ENCODE results near the gene TUFT1.
A peak's percentile ranks its signal among the peaks of the same experiment; 100 is the strongest.
"Not testable (repeated sequence)": the region's sequence is repeated elsewhere in the genome, so short reads cannot be mapped to it uniquely, and the experiment has no call there.

TUFT1 gene

DNA sequence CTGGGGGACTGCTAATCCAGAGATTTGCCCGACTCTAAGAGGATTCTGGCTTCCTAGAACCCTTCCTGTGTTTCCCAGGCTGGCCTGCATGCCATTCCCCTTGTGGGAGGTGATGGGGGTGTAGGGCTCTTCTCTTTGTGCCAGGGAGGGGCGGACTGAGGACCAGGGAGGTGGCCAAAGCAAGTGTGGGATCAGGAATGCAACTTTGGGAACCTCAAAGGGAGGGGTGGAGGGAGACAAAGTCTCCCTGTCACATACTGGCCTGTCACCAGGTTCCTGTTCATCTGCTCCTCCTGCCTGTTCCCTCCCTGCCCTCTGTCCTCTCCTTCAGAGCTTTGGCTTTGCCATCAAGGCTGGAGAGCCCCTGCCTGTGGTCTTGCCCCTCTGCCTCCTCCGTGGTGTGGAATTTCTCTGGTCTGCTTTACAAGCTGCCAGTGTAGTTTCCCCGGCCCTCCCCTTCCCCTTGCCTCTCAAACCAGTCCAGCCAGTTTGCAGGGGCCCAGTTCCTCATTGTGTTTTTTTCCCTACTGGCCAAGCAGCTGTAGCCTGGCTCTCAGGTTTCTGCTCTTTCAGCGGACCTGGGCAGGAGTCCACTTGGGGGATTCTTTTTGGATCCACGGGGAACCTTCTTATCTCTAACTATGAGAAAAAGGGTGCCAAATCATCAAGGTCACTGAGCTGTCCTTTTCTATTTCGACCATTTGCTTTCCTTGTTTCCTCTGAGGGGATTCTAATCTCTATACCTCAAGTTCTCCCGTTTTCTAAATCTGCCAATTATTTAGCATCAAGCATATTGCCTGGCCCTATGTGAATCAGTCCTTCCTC, 27.1 kb upstream of the TUFT1 start:
- DNase-seq (ENCODE audit: low read depth in 2 of 2) = no peak

GRCh38 chr1:151513626-151514121, 26.4 kb upstream of the TUFT1 start:
- peak in 1 of 2 donors; percentile 6 for DNase-seq (ENCODE audit: low read depth in 2 of 2)

DNA sequence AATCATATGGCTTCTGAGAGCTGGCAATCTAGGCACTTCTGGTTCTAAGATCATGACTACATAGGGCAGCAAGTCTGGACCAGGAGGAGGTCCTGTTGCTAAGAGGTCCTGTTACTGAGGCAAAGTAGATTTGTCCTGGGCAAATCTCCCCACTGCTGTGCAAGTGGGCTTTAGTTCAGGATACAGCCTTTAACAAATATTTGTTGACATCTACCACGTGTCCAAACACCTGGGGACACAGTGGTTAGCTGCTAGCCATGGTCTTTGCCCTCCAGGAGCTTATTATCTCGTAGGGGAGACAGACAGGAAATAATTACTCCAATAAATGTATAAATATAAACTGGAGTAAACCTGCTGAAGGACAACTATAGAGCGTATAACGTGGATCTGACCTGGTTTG, 25.7 kb upstream of the TUFT1 start:
- no peak for DNase-seq (ENCODE audit: low read depth in 2 of 2)

GRCh38 chr1:151515265-151515664, 24.8 kb upstream of the TUFT1 start:
- DNase-seq (ENCODE audit: low read depth in 2 of 2) = no peak

- DNase-seq (ENCODE audit: low read depth in 2 of 2) = no peak
Measured at GRCh38 chr1:151516031-151516511, 24.0 kb upstream of the TUFT1 start.

DNA sequence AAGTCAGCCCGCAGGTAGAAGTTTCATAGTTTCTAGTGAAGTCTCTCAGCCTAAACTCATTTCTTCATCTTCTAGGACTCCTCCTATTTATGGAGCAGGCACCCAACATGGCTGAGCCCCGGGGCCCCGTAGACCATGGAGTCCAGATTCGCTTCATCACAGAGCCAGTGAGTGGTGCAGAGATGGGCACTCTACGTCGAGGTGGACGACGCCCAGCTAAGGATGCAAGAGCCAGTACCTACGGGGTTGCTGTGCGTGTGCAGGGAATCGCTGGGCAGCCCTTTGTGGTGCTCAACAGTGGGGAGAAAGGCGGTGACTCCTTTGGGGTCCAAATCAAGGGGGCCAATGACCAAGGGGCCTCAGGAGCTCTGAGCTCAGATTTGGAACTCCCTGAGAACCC, 21.7 kb upstream of the TUFT1 start:
- no peak for DNase-seq (ENCODE audit: low read depth in 2 of 2)

- DNase-seq (ENCODE audit: low read depth in 2 of 2) = no peak
Measured at GRCh38 chr1:151518936-151519335, 21.2 kb upstream of the TUFT1 start.

- DNase-seq (ENCODE audit: low read depth in 2 of 2) = no peak
Measured at GRCh38 chr1:151519667-151520066, 20.4 kb upstream of the TUFT1 start.

DNA sequence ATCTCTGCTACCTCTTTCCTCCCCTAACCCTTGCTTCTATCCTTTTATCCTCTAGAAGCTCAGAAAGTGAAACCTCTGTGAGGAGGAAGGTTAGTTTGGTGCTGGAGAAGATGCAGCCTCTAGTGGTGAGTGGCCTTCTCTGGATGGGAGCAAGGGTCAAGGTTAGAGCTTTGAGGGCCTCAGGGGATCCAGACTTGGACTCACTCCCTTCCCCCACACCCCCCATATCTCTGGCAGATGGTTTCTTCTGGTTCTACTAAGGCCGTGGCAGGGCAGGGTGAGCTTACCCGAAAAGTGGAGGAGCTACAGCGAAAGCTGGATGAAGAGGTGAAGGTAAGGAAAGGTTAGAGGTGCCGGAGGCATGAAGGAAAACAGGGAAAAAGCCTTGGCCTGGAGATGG, 19.8 kb upstream of the TUFT1 start:
- no peak for DNase-seq (ENCODE audit: low read depth in 2 of 2)

GRCh38 chr1:151522427-151522826, 17.7 kb upstream of the TUFT1 start:
- DNase-seq (ENCODE audit: low read depth in 2 of 2) = not testable (repeated sequence)

GRCh38 chr1:151523326-151523725, 16.8 kb upstream of the TUFT1 start:
- DNase-seq (ENCODE audit: low read depth in 2 of 2) = no peak

DNA sequence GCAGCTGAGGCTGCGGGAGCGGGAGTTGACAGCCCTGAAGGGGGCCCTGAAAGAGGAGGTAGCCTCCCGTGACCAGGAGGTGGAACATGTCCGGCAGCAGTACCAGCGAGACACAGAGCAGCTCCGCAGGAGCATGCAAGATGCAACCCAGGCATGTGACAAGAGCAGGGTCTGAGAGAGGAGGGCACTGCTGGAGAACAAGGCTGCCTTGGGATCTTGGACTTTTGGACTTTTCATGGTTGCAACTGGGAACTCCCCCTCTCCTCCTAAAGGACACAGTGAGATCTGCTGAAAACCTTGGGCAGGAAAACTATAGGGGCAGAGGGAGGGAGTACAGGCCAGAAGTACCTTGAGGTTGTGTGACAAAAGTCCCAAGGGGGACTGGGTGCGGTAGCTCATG, 15.4 kb upstream of the TUFT1 start:
- no peak for DNase-seq (ENCODE audit: low read depth in 2 of 2)

GRCh38 chr1:151526735-151527525, 13.2 kb upstream of the TUFT1 start:
- DNase-seq (ENCODE audit: low read depth in 2 of 2) = no peak

DNA sequence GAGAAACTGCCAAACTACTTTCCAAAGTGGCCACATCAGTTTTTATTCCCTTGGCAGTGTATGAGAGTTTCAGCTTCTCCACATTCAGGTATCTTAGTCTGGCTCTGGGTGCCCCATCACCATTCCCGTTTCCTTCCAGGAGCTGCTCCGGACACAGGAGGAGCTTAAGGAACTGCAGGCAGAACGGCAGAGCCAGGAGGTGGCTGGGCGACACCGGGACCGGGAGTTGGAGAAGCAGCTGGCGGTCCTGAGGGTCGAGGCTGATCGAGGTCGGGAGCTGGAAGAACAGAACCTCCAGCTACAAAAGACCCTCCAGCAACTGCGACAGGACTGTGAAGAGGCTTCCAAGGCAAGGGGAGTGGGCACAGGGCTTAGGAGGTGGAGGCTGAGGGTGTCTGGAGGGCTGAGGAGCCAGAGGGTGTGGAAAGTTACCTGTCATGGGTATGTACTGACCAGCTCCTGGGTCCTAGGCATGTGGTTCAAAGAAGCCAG, 10.9 kb upstream of the TUFT1 start:
- no peak for DNase-seq (ENCODE audit: low read depth in 2 of 2)

- DNase-seq (ENCODE audit: low read depth in 2 of 2) = no peak
Measured at GRCh38 chr1:151529781-151530180, 10.3 kb upstream of the TUFT1 start.

- DNase-seq (ENCODE audit: low read depth in 2 of 2) = no peak
Measured at GRCh38 chr1:151530461-151530860, 9.6 kb upstream of the TUFT1 start.

DNA sequence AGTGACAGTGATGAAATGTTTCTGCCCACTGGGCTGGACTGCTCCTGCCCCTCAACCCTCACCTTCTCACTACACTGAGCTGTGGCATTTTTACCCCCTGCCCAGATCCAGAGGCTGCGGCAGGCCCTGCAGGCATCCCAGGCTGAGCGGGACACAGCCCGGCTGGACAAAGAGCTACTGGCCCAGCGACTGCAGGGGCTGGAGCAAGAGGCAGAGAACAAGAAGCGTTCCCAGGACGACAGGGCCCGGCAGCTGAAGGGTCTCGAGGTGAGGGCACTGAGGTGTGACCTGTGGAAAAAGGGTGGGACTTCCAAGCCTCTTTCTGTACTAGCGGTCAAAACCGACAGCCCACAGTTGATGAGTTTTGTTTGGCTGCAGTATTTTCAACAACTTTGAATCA, 6.2 kb upstream of the TUFT1 start:
- no peak for DNase-seq (ENCODE audit: low read depth in 2 of 2)

DNA sequence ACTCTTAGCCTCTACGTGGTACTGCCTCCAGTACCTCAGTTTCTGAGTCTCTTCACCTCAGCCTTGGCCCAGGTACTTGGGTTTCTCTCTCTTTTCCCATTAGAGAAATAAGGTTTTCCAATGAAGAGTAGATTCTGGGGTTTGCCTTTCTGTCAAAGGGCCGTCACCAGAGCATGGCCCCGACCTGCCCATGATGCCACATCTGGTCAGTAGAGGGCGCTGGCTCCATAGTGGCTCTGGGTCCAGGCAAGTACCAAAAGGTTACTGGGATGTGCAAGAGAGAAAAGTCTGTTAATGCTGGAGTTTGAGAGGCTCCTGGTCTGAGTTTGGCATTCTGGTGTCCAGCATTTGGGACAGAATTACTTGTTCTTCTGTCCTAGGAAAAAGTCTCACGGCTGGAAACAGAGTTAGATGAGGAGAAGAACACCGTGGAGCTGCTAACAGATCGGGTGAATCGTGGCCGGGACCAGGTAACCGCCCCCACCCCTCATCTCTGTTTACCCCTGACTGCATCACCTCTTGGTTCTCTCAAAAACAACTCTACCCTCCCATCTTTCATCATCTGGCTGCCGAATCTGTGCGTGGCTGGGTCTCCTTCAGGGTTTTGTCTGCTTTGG, 5.3 kb upstream of the TUFT1 start:
- peak; percentile 48 to 76 for DNase-seq (ENCODE audit: low read depth in 2 of 2)

DNA sequence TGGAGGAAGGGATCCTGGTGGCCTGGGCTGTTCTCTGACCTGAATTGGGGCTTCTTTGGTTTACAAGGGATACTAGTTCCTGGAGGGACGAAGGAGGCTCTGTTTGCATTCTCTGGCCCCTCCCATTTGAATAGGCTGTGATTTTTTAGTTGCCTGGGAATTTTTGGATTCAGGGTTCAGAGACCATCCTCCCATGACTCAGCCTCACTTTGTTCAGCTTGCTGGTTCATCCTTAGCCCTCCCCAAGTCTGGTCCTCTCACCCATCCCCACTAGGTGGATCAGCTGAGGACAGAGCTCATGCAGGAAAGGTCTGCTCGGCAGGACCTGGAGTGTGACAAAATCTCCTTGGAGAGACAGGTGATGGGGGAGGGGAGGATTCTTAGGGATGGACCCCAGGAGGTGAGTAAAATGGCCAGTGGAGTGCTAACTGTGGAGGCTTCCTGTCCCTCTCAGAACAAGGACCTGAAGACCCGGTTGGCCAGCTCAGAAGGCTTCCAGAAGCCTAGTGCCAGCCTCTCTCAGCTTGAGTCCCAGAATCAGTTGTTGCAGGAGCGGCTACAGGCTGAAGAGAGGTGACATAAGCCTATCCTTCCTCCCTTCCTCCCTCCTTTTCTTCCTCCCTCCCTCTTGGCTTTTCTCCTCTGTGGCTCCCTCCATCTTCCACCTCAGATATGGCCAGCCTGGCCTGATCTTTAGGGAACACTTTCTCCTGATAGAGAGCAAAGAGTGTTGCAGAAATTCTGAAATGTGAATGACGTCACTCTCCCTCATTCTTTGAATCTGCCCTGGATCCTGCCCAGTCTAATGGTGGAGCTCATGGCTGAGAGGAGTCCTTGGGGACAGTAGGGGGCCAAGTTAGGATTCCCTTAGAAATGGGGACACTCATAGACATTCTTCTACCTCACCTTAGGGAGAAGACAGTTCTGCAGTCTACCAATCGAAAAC, 4.5 kb upstream of the TUFT1 start:
- no peak for DNase-seq (ENCODE audit: low read depth in 2 of 2)

- no peak for DNase-seq (ENCODE audit: low read depth in 2 of 2)
Measured at GRCh38 chr1:151536499-151536898, 3.6 kb upstream of the TUFT1 start.

DNA sequence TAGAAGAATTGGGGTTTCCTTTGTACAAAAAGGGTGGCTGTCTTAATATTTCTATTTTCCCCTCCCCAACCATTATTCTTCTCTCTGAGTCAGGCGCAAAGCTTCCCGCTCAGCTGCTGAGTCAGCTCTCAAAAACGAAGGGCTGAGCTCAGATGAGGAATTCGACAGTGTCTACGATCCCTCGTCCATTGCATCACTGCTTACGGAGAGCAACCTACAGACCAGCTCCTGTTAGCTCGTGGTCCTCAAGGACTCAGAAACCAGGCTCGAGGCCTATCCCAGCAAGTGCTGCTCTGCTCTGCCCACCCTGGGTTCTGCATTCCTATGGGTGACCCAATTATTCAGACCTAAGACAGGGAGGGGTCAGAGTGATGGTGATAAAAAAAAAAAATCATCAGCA, 3.0 kb upstream of the TUFT1 start:
- DNase-seq (ENCODE audit: low read depth in 2 of 2) = no peak

Data from stimulated activated CD4-positive, alpha-beta T cell treated with anti-CD3 and anti-CD28 coated beads, Interleukin-15, amount 100 ng/mL, for 48 hours (primary cell).